SKM-1 treated with dmso at 0.1 percent for 144 hours (cell line): Measurements from ENCODE around the gene SYT11.
"Not testable (repeated sequence)": the region's sequence is repeated elsewhere in the genome, so short reads cannot be mapped to it uniquely, and the experiment has no call there.

ENCODE experiments used
- DNase-seq: peaks from one replicate; lab custom pipeline; 2025; ENCODE audit not compliant: unreplicated experiment; lab: John Stamatoyannopoulos, UW

The SYT11 gene

GRCh38 chr1:155896476-155896875 is 37.1 kb downstream of the SYT11 start:
- not testable (repeated sequence) for DNase-seq

- DNase-seq, result no peak
Observed at GRCh38 chr1:155897746-155898145, 38.4 kb downstream of the SYT11 start.

DNA sequence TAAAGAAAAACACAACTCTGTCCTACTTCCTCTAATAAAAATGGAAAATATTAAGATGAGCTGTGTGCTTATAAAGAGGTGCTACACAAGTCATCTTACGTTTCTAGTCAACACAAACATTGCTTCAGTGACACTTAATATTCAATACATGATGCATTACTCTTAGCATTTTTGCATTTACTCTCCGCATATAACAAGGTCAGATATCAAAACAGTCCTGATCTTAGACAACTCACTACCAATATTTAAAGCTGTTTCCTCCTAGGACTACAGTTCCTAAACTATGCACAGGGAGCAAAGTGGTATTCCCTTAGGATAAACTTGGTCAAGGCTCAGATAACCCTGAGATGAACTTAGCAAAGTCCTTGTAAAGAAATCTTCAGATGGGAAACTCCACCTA is 39.5 kb downstream of the SYT11 start:
- DNase-seq, result no peak

DNA sequence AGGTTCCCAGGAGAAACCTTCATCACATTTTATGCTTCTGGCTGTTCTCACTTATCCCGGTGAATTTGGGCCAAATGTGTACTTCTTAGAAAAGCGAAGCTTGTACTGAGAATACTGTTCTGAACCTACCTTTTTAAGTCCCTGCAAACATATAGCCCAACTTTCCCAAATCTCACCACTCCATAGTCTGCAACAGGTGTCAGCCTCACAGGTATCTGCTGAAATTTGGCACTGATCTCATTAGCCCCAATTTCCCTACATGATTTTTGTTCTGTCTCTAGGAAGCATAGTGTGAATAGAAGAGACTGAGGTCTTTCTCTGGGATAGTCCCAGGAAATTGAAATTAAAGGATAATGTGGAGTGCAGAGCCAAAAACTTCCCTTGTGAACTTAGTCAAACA is 40.3 kb downstream of the SYT11 start:
- DNase-seq, result no peak

DNA sequence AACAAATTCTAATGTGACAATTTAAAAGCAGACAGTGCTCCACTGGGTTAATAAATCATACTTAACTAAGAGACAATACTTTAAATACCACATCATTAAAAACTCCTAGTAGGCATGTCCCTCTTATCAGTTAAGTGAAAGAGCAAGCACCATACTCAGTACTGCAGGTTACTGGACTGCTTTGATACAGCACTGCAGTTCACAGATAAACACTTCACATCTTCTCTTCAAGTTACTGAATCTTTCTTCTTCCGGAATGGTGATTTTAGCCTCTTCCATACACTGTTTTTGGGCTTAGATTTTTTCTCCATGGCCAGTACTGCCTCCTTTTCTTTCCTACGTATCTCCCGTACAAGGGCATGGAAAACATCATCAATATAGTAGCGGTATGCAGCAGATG is 40.8 kb downstream of the SYT11 start:
- DNase-seq, result no peak

GRCh38 chr1:155904261-155904660 is 44.9 kb downstream of the SYT11 start:
- DNase-seq, result no peak

GRCh38 chr1:155909894-155910293 is 50.5 kb downstream of the SYT11 start:
- DNase-seq, result peak; percentile 87

GRCh38 chr1:155910621-155911121 is 51.3 kb downstream of the SYT11 start:
- no peak for DNase-seq

DNA sequence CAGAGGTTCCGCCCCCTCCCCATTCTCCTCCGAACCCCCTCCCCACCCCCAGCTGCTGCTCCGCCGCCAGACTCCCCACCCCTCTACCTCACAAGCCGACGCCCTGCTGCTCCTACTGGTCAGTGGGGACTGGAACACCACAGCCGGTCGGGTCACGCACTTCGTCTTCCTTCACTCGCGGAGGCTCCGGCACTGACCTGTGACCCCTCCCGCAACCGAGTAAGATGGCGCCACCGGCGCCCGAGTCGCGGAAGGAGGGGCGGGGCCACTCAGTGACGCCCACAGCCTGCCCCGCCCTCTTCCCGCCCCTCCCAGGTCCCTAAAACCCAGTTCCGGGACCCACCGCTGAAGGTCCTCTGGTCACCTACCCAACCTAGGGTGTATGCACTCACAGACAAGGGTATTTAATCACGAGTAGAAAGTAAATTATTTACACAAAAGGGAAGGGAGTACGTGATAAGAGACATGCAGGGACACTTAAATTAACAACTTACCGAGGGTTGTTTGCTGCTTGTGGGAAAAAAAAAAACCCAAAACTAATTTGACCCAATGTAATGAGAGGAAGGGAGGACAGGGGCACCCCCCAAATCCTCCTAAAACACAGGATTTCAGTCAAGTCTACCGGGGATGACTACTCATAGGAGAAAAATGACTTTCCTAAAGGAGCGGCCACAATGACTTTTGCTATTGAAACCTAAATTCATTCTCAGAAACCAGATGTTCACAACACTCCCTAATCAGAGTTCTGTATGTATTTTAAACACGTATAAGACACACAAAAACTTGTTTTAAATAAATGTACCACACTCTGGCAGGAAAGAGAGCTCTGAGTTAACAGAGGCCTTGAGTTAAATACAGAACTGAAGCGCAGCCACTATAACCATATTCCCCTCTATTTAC is 52.0 kb downstream of the SYT11 start, which contains the start of gene RIT1:
RIT1 (minus strand) TSS at position 194 of the 900 bp plus-strand sequence. CDS start 588 bp downstream, outside the sequence.
- DNase-seq, result peak; percentile 88

- no peak for DNase-seq
Observed at GRCh38 chr1:155912056-155912536, 52.7 kb downstream of the SYT11 start.

DNA sequence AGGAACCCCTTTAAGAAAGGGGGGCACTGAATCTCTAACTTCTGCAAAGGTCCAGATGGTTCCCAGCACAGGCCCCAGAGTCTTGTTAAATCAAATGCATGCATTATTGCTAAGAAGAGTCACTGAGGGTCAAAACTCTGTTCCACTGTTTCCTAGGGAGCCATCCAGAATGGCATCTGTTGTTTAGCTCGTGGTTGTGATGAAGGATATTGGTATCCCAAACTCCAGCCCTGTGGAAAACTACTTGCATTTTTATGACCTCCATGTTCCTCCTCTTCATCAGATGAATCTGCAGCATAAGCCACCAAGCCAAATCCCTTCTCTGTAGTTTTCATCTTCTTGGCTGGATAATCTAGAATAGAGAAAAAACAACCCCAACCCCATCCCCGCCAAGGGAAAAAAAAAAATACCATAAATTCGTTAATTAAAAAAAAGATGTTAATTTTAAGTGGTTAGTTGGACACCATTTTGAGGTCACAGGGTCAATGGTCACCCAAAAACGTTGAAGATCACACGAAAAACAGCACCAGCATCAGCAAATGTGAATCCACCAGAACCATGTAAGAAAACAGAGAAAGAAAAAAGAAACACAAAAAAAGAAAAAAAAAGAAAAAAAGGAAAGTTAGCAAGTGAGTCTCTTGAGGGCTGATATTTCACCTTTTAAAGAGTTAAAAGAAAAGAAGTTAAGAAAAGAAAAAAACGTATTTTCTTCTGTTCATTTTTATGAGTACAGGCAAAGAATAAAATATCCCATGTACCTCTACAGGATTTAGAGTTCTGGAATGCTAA is 54.8 kb downstream of the SYT11 start:
- no peak for DNase-seq

DNA sequence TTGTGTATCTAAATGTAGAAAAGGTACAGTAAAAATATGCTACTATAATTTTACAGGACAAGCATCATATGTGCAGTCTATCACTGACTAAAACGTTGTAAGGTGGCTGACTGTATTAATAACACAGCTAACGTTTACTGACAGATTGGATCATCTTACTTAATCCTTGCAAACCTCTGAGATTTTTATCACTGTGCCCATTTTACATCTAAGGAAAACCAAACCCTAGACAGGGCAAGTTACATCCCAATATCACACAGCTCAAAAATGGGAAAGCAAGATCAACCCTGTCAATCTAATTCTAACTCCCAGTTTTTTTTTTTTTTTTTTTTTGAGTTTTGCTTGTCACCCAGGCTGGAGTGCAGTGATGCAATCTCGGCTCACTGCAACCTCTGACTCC is 59.3 kb downstream of the SYT11 start:
- DNase-seq, result no peak

GRCh38 chr1:155919801-155920200 is 60.4 kb downstream of the SYT11 start:
- no peak for DNase-seq

DNA sequence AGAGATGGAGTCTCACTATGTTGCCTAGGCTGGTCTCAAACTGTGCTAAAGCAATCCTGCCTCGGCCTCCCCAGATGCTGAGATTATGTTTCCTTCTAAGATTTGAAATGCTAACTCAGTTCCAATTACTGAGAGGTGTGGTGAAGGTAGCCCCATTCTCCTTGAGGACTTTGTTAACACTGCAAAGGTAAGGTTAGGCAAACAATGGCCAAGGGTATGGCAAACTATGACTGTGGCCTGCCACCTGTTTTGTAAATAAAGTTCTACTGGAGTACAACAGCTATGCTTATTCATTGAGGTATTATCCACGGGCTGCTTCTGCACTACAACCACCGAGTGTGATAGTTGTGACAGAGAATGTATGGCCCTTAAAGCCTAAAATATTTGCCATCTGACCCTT is 61.4 kb downstream of the SYT11 start:
- DNase-seq, result no peak

- no peak for DNase-seq
Observed at GRCh38 chr1:155925506-155925905, 66.1 kb downstream of the SYT11 start.

DNA sequence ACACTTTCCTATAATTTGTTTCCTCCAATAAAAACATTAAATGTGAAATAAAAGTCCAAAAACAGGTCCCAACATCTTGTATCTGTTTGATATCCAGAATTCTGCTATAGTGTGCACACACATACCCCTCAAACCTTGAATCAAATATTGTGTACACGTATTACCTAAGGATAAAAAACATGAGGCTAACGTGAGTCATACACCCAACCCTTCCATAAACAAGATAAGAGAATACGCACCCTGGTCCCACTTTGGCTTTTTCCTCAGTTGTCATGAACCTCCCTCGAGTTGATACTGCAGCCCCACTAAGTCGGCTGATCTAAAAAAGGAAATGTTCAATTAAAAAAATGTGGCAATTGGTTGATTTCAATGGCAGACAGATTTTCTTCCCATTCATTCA is 69.7 kb downstream of the SYT11 start:
- no peak for DNase-seq

GRCh38 chr1:155930725-155931124 is 71.4 kb downstream of the SYT11 start:
- not testable (repeated sequence) for DNase-seq

DNA sequence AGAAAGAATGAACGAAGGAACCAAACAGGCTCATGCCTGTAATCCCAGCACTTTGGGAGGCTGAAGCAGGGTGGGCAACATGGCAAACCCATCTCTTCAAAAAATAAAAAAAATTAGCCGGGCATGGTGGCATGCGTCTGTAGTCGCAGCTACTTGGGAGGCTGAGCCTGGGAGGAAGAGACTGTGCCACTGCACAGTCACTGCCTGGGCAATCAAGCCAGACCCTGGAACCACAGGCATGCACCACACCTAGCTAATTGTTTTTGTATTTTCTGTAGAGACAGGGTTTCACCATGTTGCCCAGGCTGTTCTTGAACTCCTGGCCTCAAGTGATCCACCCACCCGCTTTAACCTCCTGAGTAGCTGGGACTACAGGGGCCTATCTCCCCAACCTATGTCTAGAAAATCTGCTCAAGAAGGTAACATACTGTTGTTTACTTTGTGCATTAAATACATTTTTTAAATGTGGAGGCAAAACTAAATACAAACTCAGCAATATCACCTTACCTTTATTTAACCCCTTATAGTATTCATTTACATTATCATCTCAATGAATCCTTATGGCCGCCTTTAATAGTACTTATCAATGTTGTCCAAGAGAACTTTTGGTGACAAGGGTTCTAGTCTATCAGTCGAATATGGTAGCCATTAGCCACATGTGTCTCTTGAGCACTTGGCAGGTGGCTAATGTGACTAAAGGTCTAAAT is 72.1 kb downstream of the SYT11 start:
- DNase-seq, result no peak

- no peak for DNase-seq
Observed at GRCh38 chr1:155932081-155932480, 72.7 kb downstream of the SYT11 start.

- no peak for DNase-seq
Observed at GRCh38 chr1:155932487-155932886, 73.1 kb downstream of the SYT11 start.

DNA sequence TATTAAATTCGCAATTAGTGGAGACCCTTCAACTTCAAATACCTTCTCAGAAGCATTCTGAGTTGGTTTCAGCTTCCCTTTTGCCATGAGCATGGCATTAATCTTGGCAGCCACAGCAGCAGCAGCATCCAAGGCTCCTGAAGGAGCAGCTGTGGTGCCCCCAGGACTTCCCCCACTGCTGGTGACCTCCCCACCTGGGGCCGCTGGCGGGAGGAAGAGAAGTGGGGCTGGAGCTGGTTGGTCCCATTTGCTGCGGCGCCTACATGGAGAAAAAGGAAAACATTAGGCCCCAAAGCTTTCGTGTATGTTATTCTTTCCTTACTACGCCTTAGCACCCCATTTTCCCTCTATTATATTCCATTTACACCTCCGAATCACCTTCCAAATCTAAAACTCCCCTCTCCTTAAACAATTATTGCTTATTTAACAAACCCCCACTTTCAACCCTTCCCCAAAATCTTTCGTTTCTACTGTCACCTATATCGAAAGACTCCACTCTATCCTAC is 74.3 kb downstream of the SYT11 start:
- DNase-seq, result no peak
